Kidney (tissue), 14 donors: ENCODE results near the gene TENM4. TPM values are rescaled to one million over a fixed set of nuclear protein-coding genes. Genes with fewer than 3 reads are reported as not detected.

Experiments used
- DNase-seq, 5 donors: peaks; one replicate each; pipeline ENCODE4 v3.0.0-alpha.2; 2013 to 2020
- FAIRE-seq: peaks from 2 replicates; lab custom pipeline; 2012; peaks lifted over from hg19 to GRCh38; lab: Jason Lieb, UNC
- H3K27ac ChIP-seq, 2 donors: one replicate each; pipeline ENCODE4 v1.7.0; 2013; ENCODE audit warnings: low read depth in 2 of 2, low read length in 2 of 2, inconsistent platforms in 1 of 2
- H3K27me3 ChIP-seq: one replicate; pipeline ENCODE4 v1.7.1; 2013; ENCODE audit warnings: low read length, inconsistent platforms; ENCODE audit not compliant: control insufficient read depth, insufficient read depth
- H3K36me3 ChIP-seq, 3 donors: one replicate each; pipeline versions ENCODE4 v1.7.0 to v1.7.1; 2013; ENCODE audit warnings: low read length in 3 of 3, control low read depth in 1 of 3, inconsistent platforms in 1 of 3; ENCODE audit not compliant: insufficient read depth in 3 of 3, control insufficient read depth in 2 of 3
- H3K4me1 ChIP-seq, 3 donors: one replicate each; pipeline versions ENCODE4 v1.7.0 to v1.7.1; 2013; ENCODE audit warnings: low read length in 3 of 3, inconsistent platforms in 1 of 3, low read depth in 1 of 3; ENCODE audit not compliant: control insufficient read depth in 2 of 3, insufficient read depth in 2 of 3
- H3K4me3 ChIP-seq, 3 donors: one replicate each; pipeline versions ENCODE4 v1.7.0 to v1.8.1; 2013; ENCODE audit warnings: low read length in 3 of 3, control low read depth in 1 of 3, inconsistent platforms in 1 of 3
- H3K9ac ChIP-seq, 3 donors: one replicate each; pipeline versions ENCODE4 v1.7.0 to v1.7.1; 2013; ENCODE audit warnings: low read length in 3 of 3, control low read depth in 1 of 3, inconsistent platforms in 1 of 3
- H3K9me3 ChIP-seq, 3 donors: one replicate each; pipeline versions ENCODE4 v1.7.0 to v1.7.1; 2013; ENCODE audit warnings: low read length in 3 of 3, control low read depth in 1 of 3, inconsistent platforms in 1 of 3; ENCODE audit not compliant: control insufficient read depth in 2 of 3, insufficient read depth in 1 of 3
- intact Hi-C: fragments of 100-400 bp; cut with DNase I; formaldehyde crosslinking; loops from one replicate; pipeline ENCODE4 v1.11.1; 2022
- polyA plus RNA-seq: library from polyadenylated mRNA; stranded (reverse); fragments of 350-450 nt; fragmentation: Illumina TruSeq; extraction: RNeasy Lipid Tissue Mini Kit (QIAGEN cat#74804); gene quantifications from one replicate; pipeline ENCODE4 v1.2.3, GENCODE V29; 2014; ENCODE audit warnings: low read depth, low replicate concordance; ENCODE audit not compliant: insufficient read depth
- total RNA-seq: library from RNA; stranded (reverse); fragmentation: NEBNext Ultra II Directional; extraction: Animal tissue kit (Norgen Biotek cat#: 25700); gene quantifications from one replicate; pipeline ENCODE4 v1.2.1, GENCODE V29; 2021
- TF ChIP-seq, protein P1 (sequence below): IDR thresholded peaks from 3 replicates; pipeline ENCODE4 v1.5.1; 2012; ENCODE audit warnings: mild to moderate bottlenecking, moderate library complexity, borderline replicate concordance; ENCODE audit not compliant: insufficient read depth; ENCODE audit errors: extremely low read depth
- donor health status: control.
- donor health status: control.
- donor health status: control.
- donor health status: control.
- donor health status: control.
- donor health status: DM: yes; HTN: yes; CAD: no.
- donor health status: Normal renal cell carcinoma (clear cell type).

Gene TENM4
- total and polyA plus RNA-seq, 2 donors from 2014 or later: 0.34 to 31.0 TPM

DNA sequence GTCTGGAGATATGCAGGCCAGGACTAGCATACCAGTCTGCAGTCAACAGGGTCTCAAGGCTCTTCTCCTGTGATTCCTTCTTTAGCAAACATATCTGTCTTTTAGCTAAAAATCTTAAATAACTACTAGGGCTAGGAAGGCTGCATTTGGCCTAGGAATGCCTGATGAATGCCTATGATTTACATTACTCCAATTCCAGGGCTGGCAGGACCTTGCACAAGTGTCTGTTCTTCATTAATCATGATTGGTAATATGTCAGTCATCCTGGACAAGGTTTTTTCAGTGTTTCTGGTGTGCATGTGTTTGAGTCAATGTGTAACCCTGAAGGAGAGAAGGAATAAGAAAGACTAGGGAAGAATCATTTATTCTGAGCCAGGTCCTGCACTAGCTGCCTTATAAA is 585.7 kb downstream of the TENM4 start:
- intact Hi-C loops: no loop called here
- FAIRE-seq (no peak), DNase-seq (no peak)
- Histone ChIP-seq H3K9ac (no peak overlapping the region), H3K4me1 (no peaks in the 10 kb centered on the region), H3K27ac (no peak overlapping the region), H3K36me3 (no peaks in the 10 kb centered on the region), H3K9me3 (no peaks in the 10 kb centered on the region), H3K4me3 (no peak overlapping the region), H3K27me3 (no peaks in the 10 kb centered on the region)
- TF ChIP-seq, protein P1, sequence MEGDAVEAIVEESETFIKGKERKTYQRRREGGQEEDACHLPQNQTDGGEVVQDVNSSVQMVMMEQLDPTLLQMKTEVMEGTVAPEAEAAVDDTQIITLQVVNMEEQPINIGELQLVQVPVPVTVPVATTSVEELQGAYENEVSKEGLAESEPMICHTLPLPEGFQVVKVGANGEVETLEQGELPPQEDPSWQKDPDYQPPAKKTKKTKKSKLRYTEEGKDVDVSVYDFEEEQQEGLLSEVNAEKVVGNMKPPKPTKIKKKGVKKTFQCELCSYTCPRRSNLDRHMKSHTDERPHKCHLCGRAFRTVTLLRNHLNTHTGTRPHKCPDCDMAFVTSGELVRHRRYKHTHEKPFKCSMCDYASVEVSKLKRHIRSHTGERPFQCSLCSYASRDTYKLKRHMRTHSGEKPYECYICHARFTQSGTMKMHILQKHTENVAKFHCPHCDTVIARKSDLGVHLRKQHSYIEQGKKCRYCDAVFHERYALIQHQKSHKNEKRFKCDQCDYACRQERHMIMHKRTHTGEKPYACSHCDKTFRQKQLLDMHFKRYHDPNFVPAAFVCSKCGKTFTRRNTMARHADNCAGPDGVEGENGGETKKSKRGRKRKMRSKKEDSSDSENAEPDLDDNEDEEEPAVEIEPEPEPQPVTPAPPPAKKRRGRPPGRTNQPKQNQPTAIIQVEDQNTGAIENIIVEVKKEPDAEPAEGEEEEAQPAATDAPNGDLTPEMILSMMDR: no peak

DNA sequence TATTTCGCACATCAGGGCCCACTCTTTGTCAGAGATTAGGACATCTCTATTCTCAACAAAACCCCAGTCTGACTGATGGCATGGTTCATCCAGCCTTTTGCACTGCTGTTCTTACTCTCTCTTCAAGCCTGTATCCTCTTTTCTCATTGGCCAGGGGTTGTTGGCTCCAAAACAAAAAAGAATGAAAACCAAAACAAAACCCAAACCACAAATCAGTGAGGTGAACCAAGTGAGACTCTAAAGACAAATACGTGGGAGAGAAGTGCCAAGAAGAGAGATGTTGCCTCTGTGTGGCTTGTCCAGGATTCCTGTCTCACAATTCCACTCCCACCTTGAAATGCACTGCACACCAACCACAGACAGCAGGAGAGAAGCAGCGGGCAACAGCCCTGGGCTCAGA is 587.3 kb downstream of the TENM4 start:
- Histone ChIP-seq H3K36me3 (no peaks in the 10 kb centered on the region), H3K4me3 (no peak overlapping the region), H3K27me3 (no peaks in the 10 kb centered on the region), H3K9ac (no peak overlapping the region), H3K9me3 (no peaks in the 10 kb centered on the region), H3K4me1 (no peaks in the 10 kb centered on the region), H3K27ac (no peak overlapping the region)
- FAIRE-seq (no peak), DNase-seq (no peak)
- intact Hi-C loops: no loop called here
- TF ChIP-seq, protein P1: no peak

DNA sequence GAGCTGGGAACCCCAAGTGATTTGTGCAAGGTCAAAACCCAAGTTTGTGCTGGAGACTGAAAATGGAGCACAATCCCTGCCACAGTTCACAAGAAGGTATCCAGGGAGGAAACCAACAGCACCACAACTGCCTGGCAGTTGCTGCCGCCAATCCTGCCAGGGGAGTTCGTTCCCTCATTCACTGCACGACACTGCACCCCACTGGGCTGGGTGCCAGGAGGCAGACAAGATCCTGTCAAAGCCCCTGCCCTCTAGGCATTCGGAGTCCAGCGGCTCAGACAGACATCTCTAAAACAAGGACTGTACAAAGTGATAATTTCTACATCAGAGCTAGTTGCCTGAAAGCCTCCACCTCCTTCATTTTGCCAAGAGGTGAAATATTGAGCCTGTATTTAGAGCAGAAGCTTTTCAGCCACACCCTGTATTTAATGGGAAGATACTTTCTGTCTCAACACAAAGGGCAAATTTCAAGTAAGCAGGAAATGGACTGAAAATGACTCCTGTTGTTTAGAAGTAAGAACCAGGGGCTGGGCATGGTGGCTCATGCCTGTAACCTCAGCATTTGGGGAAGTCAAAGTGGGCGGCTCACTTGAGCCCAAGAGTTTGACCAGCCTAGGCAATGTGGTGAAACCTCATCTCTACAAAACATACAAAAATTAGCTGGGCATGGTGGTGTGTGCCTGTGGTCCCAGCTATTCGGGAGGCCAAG is 588.8 kb downstream of the TENM4 start:
- intact Hi-C loops: no loop called here
- Histone ChIP-seq H3K27ac (no peak overlapping the region), H3K4me3 (no peak overlapping the region), H3K36me3 (no peaks in the 10 kb centered on the region), H3K9me3 (no peaks in the 10 kb centered on the region), H3K9ac (no peak overlapping the region), H3K4me1 (no peaks in the 10 kb centered on the region), H3K27me3 (no peaks in the 10 kb centered on the region)
- FAIRE-seq: no peak
- no peak for DNase-seq
- TF ChIP-seq, protein P1: no peak

DNA sequence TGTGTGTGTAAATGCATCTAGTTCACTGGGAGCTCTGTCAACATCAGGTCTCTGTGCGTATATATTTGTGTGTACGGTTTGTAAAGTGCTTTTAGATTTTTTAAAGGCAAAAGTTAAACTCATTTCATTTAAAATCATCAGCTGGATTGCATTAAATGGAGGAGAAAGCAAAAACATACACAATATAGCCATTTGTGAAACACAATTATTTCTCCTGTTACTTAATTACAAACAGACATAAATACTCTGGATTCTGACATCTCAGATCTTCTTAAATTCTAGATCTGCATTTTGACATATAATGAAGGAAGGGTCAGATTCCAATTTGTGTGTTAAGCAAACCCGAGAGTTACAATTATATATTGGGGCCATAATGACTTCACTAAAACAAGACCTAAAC is 590.8 kb downstream of the TENM4 start:
- TF ChIP-seq, protein P1: no peak
- DNase-seq (no peak), FAIRE-seq (no peak)
- intact Hi-C loops: no loop called here
- no peaks in the 10 kb centered on the region for H3K9me3 ChIP-seq
- H3K27me3 ChIP-seq: no peaks in the 10 kb centered on the region
- H3K27ac ChIP-seq: no peak overlapping the region
- no peaks in the 10 kb centered on the region for H3K36me3 ChIP-seq
- no peak overlapping the region for H3K4me3 ChIP-seq
- no peak overlapping the region for H3K9ac ChIP-seq
- no peaks in the 10 kb centered on the region for H3K4me1 ChIP-seq
